ENCODE results near the gene WDR77. TPM values are rescaled to one million over a fixed set of nuclear protein-coding genes. Genes with fewer than 3 reads are reported as not detected.

WDR77 gene
- total RNA-seq, 2 experiments from 2014 or later = 44.6 to 48.4 TPM

GRCh38 chr1:111424281-111424680, 24.8 kb downstream of the WDR77 start:
- CTCF ChIA-PET = interaction anchor here (0.6 kb wide), 1 partner anchor 476 kb away, joined by 3 read pairs; no protein-coding TSS in a partner anchor

GRCh38 chr1:111422546-111423391, 26.3 kb downstream of the WDR77 start:
- no peak for DNase-seq
- Mint-ChIP-seq H3K4me3 (no peak overlapping the region), H3K4me1 (ENCODE audit: low read depth) (peaks cover 2% of the 10 kb centered on the region), H3K27me3 (no peaks in the 10 kb centered on the region), H3K36me3 (peaks cover 13% of the 10 kb centered on the region), H3K27ac (no peak overlapping the region), H3K9me3 (no peaks in the 10 kb centered on the region)
- POLR2A ChIA-PET = no interaction called here
- intact Hi-C loops (cut with micrococcal nuclease) = no loop called here
- CTCF ChIA-PET = no interaction called here

More at GRCh38 chr1:111424281-111424680, 24.8 kb downstream of the WDR77 start:
- H3K27ac Mint-ChIP-seq = no peak overlapping the region
- POLR2A ChIA-PET = no interaction called here
- DNase-seq = no peak
- intact Hi-C loops (cut with micrococcal nuclease) = no loop called here
- H3K4me3 Mint-ChIP-seq = no peak overlapping the region
- H3K4me1 Mint-ChIP-seq (ENCODE audit: low read depth) = peaks cover 4% of the 10 kb centered on the region
- H3K9me3 Mint-ChIP-seq = no peaks in the 10 kb centered on the region
- no peaks in the 10 kb centered on the region for H3K27me3 Mint-ChIP-seq
- H3K36me3 Mint-ChIP-seq = peaks cover 4% of the 10 kb centered on the region

- Mint-ChIP-seq H3K4me1 (ENCODE audit: low read depth) (no peaks in the 10 kb centered on the region), H3K9me3 (no peaks in the 10 kb centered on the region), H3K27ac (no peak overlapping the region), H3K36me3 (peaks cover 18% of the 10 kb centered on the region), H3K4me3 (no peak overlapping the region), H3K27me3 (no peaks in the 10 kb centered on the region)
- ChIA-PET POLR2A (no interaction called here), CTCF (interaction anchor here (0.6 to 1.5 kb wide), 2 partner anchors 11 to 20 kb away, joined by 3 read pairs; no protein-coding TSS in a partner anchor)
- DNase-seq = no peak
- intact Hi-C loops (cut with micrococcal nuclease) = no loop called here
Measured at GRCh38 chr1:111420377-111420776, 28.7 kb downstream of the WDR77 start.

- no peak overlapping the region for H3K27ac Mint-ChIP-seq
- H3K4me3 Mint-ChIP-seq = no peak overlapping the region
- no peaks in the 10 kb centered on the region for H3K27me3 Mint-ChIP-seq
- no peak for DNase-seq
- H3K9me3 Mint-ChIP-seq = no peaks in the 10 kb centered on the region
- POLR2A ChIA-PET = no interaction called here
- H3K4me1 Mint-ChIP-seq (ENCODE audit: low read depth) = no peaks in the 10 kb centered on the region
- H3K36me3 Mint-ChIP-seq = peaks cover 18% of the 10 kb centered on the region
- intact Hi-C loops (cut with micrococcal nuclease) = no loop called here
- CTCF ChIA-PET = interaction anchor here (0.9 kb wide), 1 partner anchor 19 kb away, joined by 3 read pairs; no protein-coding TSS in a partner anchor
Measured at GRCh38 chr1:111419037-111419436, 30.0 kb downstream of the WDR77 start.

- DNase-seq = no peak
- Mint-ChIP-seq H3K27me3 (no peaks in the 10 kb centered on the region), H3K9me3 (no peaks in the 10 kb centered on the region), H3K27ac (no peak overlapping the region), H3K4me3 (no peak overlapping the region), H3K36me3 (peaks cover 18% of the 10 kb centered on the region), H3K4me1 (ENCODE audit: low read depth) (no peaks in the 10 kb centered on the region)
- ChIA-PET CTCF (interaction anchor here (1.3 to 1.9 kb wide), 2 partner anchors 17 to 23 kb away, joined by 3 to 11 read pairs; no protein-coding TSS in a partner anchor), POLR2A (no interaction called here)
- intact Hi-C loops (cut with micrococcal nuclease) = no loop called here
Measured at GRCh38 chr1:111417755-111418154, 31.3 kb downstream of the WDR77 start.

- ChIA-PET POLR2A (no interaction called here), CTCF (interaction anchor here (0.6 to 1.3 kb wide), 5 partner anchors 10 to 1424 kb away, joined by 3 to 5 read pairs (median 4); no protein-coding TSS in a partner anchor)
- intact Hi-C loops (cut with micrococcal nuclease) = no loop called here
Measured at GRCh38 chr1:111415461-111415860, 33.6 kb downstream of the WDR77 start.

GRCh38 chr1:111414756-111415155, 34.3 kb downstream of the WDR77 start:
- Mint-ChIP-seq H3K4me3 (no peak overlapping the region), H3K27me3 (no peaks in the 10 kb centered on the region)
- CTCF ChIA-PET = interaction anchor here (0.6 to 6.3 kb wide), 2 partner anchors 14 to 1424 kb away, joined by 5 to 37 read pairs; no protein-coding TSS in a partner anchor

More at GRCh38 chr1:111415461-111415860, 33.6 kb downstream of the WDR77 start:
- H3K4me1 Mint-ChIP-seq (ENCODE audit: low read depth) = no peaks in the 10 kb centered on the region
- no peak overlapping the region for H3K4me3 Mint-ChIP-seq
- no peak overlapping the region for H3K27ac Mint-ChIP-seq
- DNase-seq = no peak
- H3K27me3 Mint-ChIP-seq = no peaks in the 10 kb centered on the region
- H3K36me3 Mint-ChIP-seq = peaks cover 15% of the 10 kb centered on the region
- no peaks in the 10 kb centered on the region for H3K9me3 Mint-ChIP-seq

GRCh38 chr1:111412839-111413238, 36.2 kb downstream of the WDR77 start:
- no peaks in the 10 kb centered on the region for H3K27me3 Mint-ChIP-seq
- no peaks in the 10 kb centered on the region for H3K9me3 Mint-ChIP-seq
- peaks cover 5% of the 10 kb centered on the region for H3K36me3 Mint-ChIP-seq
- POLR2A ChIA-PET = no interaction called here
- no peaks in the 10 kb centered on the region for H3K4me1 Mint-ChIP-seq (ENCODE audit: low read depth)
- intact Hi-C loops (cut with micrococcal nuclease) = no loop called here
- CTCF ChIA-PET = interaction anchor here (6.3 kb wide), 1 partner anchor 12 kb away, joined by 37 read pairs; no protein-coding TSS in a partner anchor
- DNase-seq = no peak
- H3K27ac Mint-ChIP-seq = no peak overlapping the region
- no peak overlapping the region for H3K4me3 Mint-ChIP-seq

More at GRCh38 chr1:111414756-111415155, 34.3 kb downstream of the WDR77 start:
- POLR2A ChIA-PET = no interaction called here
- no peak overlapping the region for H3K27ac Mint-ChIP-seq
- DNase-seq = no peak
- H3K9me3 Mint-ChIP-seq = no peaks in the 10 kb centered on the region
- intact Hi-C loops (cut with micrococcal nuclease) = no loop called here
- peaks cover 15% of the 10 kb centered on the region for H3K36me3 Mint-ChIP-seq
- no peaks in the 10 kb centered on the region for H3K4me1 Mint-ChIP-seq (ENCODE audit: low read depth)

- H3K9me3 Mint-ChIP-seq = no peaks in the 10 kb centered on the region
- H3K27me3 Mint-ChIP-seq = no peaks in the 10 kb centered on the region
- peaks cover 31% of the 10 kb centered on the region for H3K4me1 Mint-ChIP-seq (ENCODE audit: low read depth)
- POLR2A ChIA-PET = no interaction called here
- H3K36me3 Mint-ChIP-seq = no peaks in the 10 kb centered on the region
- DNase-seq = no peak
- no peak overlapping the region for H3K27ac Mint-ChIP-seq
- intact Hi-C loops (cut with micrococcal nuclease) = loop anchor here (10.0 kb wide), 1 partner anchor 262 kb away; the partner anchor contains the start of genes CEPT1 and DRAM2
- H3K4me3 Mint-ChIP-seq = no peak overlapping the region
- CTCF ChIA-PET = interaction anchor here (1.7 to 2.7 kb wide), 2 partner anchors 102 to 184 kb away, joined by 3 to 9 read pairs; no protein-coding TSS in a partner anchor
Measured at GRCh38 chr1:111407301-111407700, 41.8 kb downstream of the WDR77 start.

- no peaks in the 10 kb centered on the region for H3K27me3 Mint-ChIP-seq
- CTCF ChIA-PET = interaction anchor here (0.7 to 2.7 kb wide), 4 partner anchors 9 to 183 kb away, joined by 3 to 9 read pairs (median 3); partner anchors contain the start of genes ATP5PB and WDR77
- intact Hi-C loops (cut with micrococcal nuclease) = loop anchor here (10.0 kb wide), 1 partner anchor 262 kb away; the partner anchor contains the start of genes CEPT1 and DRAM2
- H3K4me1 Mint-ChIP-seq (ENCODE audit: low read depth) = peaks cover 37% of the 10 kb centered on the region
- H3K36me3 Mint-ChIP-seq = no peaks in the 10 kb centered on the region
- no peak overlapping the region for H3K4me3 Mint-ChIP-seq
- POLR2A ChIA-PET = interaction anchor here (1.2 kb wide), 1 partner anchor 41 kb away, joined by 4 read pairs; no protein-coding TSS in a partner anchor
- DNase-seq = peak; percentile 60
- H3K9me3 Mint-ChIP-seq = no peaks in the 10 kb centered on the region
- peak overlapping the region; percentile 11 for H3K27ac Mint-ChIP-seq
Measured at GRCh38 chr1:111406321-111406768, 42.7 kb downstream of the WDR77 start.

GRCh38 chr1:111404588-111404987, 44.5 kb downstream of the WDR77 start:
- no peaks in the 10 kb centered on the region for H3K27me3 Mint-ChIP-seq
- intact Hi-C loops (cut with micrococcal nuclease) = loop anchor here (5.0 to 10.0 kb wide), 4 partner anchors 38 to 372 kb away; partner anchors contain the start of genes CEPT1 and DRAM2

More at GRCh38 chr1:111404588-111404987, 44.5 kb downstream of the WDR77 start:
- Mint-ChIP-seq H3K4me1 (ENCODE audit: low read depth) (peaks cover 44% of the 10 kb centered on the region), H3K27ac (no peak overlapping the region), H3K36me3 (no peaks in the 10 kb centered on the region), H3K9me3 (no peaks in the 10 kb centered on the region), H3K4me3 (no peak overlapping the region)
- DNase-seq = no peak
- ChIA-PET CTCF (interaction anchor here (6.6 kb wide), 1 partner anchor 181 kb away, joined by 169 read pairs; the partner anchor contains the start of gene CHI3L2), POLR2A (interaction anchor here (0.8 to 1.1 kb wide), 2 partner anchors 184 to 314 kb away, joined by 3 read pairs; no protein-coding TSS in a partner anchor)
